Tongue (tissue), 2 donors: ENCODE measurements around the gene AKAP6. TPM values are rescaled to one million over a fixed set of nuclear protein-coding genes. Genes with fewer than 3 reads are reported as not detected.

ENCODE experiments used
- DNase-seq: peaks from one replicate; pipeline ENCODE4 v3.0.0-alpha.2; 2015
- total RNA-seq: library from RNA; depleted of rRNA; stranded (reverse); fragments of >200 nt; gene quantifications from one replicate; pipeline ENCODE4 v1.2.3, GENCODE V29; 2014

AKAP6 gene
- total RNA-seq, 1 donor from 2014 or later, result 230 TPM

- DNase-seq, result peak; percentile 90
These were observed 379.9 kb downstream of the AKAP6 start for GRCh38 chr14:32709027-32709426.

- DNase-seq, result peak; percentile 37
These were observed 381.2 kb downstream of the AKAP6 start for GRCh38 chr14:32710231-32710671.

- peak; percentile 82 for DNase-seq
These were observed 381.9 kb downstream of the AKAP6 start for GRCh38 chr14:32710731-32711680.

- DNase-seq, result no peak
These were observed 384.8 kb downstream of the AKAP6 start for GRCh38 chr14:32713856-32714255.

GRCh38 chr14:32719601-32720000 lies 390.5 kb downstream of the AKAP6 start:
- peak; percentile 47 for DNase-seq

- no peak for DNase-seq
These were observed 391.8 kb downstream of the AKAP6 start for GRCh38 chr14:32720927-32721326.

- no peak for DNase-seq
These were observed 393.6 kb downstream of the AKAP6 start for GRCh38 chr14:32722631-32723183.

GRCh38 chr14:32724867-32725471 lies 395.9 kb downstream of the AKAP6 start:
- DNase-seq, result peak; percentile 80

- DNase-seq, result no peak
These were observed 397.4 kb downstream of the AKAP6 start for GRCh38 chr14:32726516-32726915.

- DNase-seq, result no peak
These were observed 398.7 kb downstream of the AKAP6 start for GRCh38 chr14:32727832-32728231.

- DNase-seq, result no peak
These were observed 399.4 kb downstream of the AKAP6 start for GRCh38 chr14:32728526-32728925.

GRCh38 chr14:32728976-32729375 lies 399.9 kb downstream of the AKAP6 start:
- no peak for DNase-seq

- DNase-seq, result no peak
These were observed 402.2 kb downstream of the AKAP6 start for GRCh38 chr14:32731249-32731648.

GRCh38 chr14:32733015-32733414 lies 403.9 kb downstream of the AKAP6 start:
- DNase-seq, result peak; percentile 38

GRCh38 chr14:32734261-32734660 lies 405.2 kb downstream of the AKAP6 start:
- no peak for DNase-seq

- no peak for DNase-seq
These were observed 408.5 kb downstream of the AKAP6 start for GRCh38 chr14:32737621-32738020.

- DNase-seq, result no peak
These were observed 409.2 kb downstream of the AKAP6 start for GRCh38 chr14:32738206-32738871.

GRCh38 chr14:32744811-32745445 lies 415.8 kb downstream of the AKAP6 start:
- no peak for DNase-seq

GRCh38 chr14:32754209-32754608 lies 425.1 kb downstream of the AKAP6 start:
- no peak for DNase-seq

- no peak for DNase-seq
These were observed 427.1 kb downstream of the AKAP6 start for GRCh38 chr14:32756173-32756572.

GRCh38 chr14:32756775-32757174 lies 427.7 kb downstream of the AKAP6 start:
- no peak for DNase-seq

- no peak for DNase-seq
These were observed 428.5 kb downstream of the AKAP6 start for GRCh38 chr14:32757568-32757967.
